NCI-H2196 (cell line): ENCODE results near the gene SH3GL2.

ENCODE experiments used
- DNase-seq: peaks from one replicate; lab custom pipeline; 2025; ENCODE audit not compliant: unreplicated experiment; lab: John Stamatoyannopoulos, UW

Gene SH3GL2

GRCh38 chr9:17802249-17802857 is 223.5 kb downstream of the SH3GL2 start:
- DNase-seq, result peak; percentile 37

DNA sequence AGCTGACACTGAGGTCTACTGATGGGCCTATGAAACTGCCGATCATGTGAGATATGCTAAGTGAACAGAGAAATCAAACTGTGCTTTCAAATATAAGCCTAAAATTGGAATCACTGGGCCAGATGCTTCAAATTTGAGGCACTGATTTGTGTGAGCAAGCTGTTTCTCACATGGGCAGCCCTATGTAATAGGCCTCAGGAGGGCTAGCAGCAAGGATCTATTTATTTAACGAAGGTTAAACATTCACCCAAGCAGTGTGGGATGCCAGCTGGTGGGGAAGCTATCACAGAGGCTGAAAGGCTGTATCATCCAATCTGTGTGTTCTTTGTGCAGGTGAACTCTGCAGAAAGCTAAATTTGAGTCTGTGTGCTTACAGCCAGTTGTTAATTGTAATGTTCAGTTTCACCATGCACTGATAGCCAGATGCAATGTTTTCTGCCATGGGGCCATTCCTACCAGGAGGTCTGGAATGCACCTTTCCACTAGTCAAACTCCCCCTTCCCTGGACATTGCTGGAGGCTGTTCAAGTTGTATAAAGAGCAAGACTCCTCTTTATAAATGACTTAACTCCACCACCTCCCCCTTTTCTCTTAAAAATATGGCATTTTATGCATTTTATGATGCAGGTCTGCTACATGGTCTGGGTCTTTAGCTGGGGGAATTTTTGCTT is 228.9 kb downstream of the SH3GL2 start:
- no peak for DNase-seq

DNA sequence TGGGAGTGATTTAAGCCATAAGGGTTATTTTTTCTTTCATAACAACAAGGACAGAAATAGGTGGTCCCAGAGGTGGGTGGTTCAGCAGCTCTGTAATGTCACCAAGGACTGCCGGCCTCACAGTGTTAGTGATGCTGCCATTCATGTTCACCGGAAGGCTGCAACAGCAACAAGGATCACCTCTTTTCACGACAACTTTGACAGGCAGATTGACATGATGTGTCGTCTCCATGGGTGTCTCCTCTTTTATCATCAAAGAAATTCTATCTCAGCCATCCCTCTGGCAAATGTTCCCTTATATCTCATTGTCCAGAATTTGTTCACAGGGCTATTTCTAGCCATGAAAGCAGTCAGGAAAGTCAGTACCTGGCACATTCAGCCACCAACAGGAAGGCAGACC is 231.5 kb downstream of the SH3GL2 start:
- DNase-seq, result no peak

DNA sequence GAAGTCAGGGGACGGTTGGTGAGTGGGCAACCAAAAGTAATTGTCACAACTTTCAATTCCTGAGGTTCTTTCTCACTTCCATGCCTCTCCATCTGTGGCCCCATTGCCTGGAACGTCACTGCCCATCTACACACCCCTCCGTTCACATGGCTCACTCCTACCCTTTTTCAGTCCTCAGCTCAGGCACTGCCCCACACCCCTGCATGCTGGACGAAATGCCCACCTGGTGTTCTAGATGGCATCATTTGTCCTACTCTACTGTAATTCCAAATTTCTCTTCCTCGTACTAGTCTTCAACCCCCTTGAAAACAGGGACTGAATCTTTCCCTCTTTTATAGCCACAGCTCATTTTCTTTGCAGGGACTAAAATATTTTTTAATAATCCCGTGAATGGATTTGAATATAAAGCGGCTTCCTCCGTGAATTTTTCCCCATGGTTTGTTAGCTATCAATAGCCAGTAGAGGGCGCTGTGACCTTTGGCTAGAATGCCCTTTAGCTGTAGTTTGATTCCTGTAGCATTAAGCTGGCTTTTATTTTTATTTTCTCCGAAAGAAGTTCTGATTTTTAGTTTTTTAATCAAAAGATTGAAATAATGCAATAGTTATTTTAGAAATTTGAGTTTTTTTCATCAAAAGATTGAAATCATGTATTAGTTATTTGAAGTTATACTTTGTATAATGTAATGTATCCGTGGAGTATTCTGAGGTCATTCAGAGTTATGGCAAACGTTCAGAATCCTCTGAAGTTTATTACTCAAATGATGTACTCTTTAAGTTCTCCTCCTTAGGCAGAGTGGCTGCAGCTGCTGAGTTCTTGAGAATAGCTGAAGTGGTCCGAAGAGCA is 232.1 kb downstream of the SH3GL2 start:
- peak; percentile 82 for DNase-seq

DNA sequence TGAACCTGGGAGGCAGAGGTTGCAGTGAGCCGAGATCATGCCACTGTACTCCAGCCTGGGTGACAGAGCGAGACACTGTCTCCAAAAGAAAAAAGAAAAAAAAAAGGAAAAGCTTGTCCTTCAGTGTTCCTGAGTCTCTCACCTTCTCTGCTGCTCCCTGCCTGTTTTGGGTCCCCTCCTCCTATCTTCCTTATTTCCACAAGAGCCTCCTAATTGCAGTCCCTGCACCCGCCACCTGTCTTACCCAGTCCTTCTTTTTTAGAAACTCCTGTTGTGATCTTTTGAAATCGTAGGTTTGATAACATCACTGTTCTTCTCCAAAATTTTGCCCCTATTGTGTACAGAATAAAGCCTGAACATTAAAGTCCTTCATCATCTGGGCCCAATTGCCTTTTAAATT is 234.9 kb downstream of the SH3GL2 start:
- DNase-seq, result no peak

GRCh38 chr9:17816431-17817027 is 237.7 kb downstream of the SH3GL2 start:
- no peak for DNase-seq

DNA sequence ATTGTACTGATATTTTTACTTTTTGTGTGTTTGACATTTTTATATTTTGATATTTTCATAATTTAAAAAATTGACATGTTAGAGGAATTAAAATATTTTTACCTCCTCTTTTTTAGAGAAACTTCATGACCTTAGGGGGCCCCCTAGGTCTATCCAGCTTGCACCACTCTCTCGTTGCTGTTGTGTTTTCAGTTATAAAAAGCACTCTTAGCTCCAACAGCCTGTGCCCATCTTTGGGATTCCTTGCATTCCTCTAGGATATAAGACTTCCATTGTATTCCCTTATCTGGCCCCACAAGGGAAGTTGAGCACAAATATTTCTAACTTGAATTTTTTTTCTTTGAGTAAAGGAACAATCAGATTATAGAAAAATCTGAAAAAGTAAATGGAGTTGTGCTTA is 245.3 kb downstream of the SH3GL2 start:
- no peak for DNase-seq

- no peak for DNase-seq
Observed at GRCh38 chr9:17824616-17825264, 245.9 kb downstream of the SH3GL2 start.

GRCh38 chr9:17825265-17825659 is 246.4 kb downstream of the SH3GL2 start:
- DNase-seq, result no peak

- DNase-seq, result no peak
Observed at GRCh38 chr9:17829064-17829463, 250.2 kb downstream of the SH3GL2 start.

DNA sequence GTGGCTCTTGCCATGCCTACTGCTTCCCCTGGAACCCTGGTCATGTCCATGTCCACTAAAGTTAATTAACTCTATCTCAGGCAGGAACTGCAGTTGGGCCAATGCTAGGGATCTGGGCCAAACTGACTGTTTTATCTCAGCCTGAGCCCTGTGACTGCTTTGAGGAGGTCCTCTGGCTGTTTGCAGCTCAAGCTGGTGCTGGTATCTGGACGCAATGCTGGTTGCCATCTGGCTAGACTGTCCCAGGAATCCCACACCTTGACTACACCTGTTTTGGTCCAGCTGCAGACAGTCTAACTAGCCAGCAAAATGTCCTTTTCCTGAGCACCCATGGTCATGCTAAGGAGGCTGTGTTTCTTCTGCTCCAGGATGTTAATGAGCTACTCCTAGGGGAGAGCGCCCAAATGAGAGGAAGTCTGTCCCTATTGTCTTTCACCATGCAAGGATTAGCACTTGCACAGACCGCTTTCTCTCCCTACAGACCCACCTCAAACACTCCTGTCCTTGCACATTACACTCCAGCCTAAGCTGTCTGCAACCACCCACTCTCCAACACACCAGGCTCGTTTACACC is 251.0 kb downstream of the SH3GL2 start:
- no peak for DNase-seq

- DNase-seq, result no peak
Observed at GRCh38 chr9:17832812-17833211, 253.9 kb downstream of the SH3GL2 start.

DNA sequence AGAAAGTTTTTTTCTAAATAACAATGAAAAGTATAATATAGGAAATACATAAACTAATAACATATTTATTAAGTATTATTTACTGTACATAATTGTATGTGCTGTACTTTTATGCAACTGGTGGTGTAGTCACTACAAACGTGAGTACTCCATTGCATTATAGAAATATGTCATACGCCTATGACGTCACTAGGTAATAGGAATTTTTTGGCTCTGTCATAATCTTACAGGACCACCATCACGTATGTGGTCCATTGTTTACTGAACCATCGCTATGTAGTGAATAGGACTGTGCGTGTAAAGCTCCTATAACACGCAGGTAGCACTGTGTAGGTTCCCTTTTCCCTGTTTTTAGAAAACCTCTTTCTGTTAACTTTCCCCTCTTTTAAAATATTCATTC is 255.0 kb downstream of the SH3GL2 start:
- DNase-seq, result no peak

- no peak for DNase-seq
Observed at GRCh38 chr9:17837965-17838364, 259.1 kb downstream of the SH3GL2 start.

- no peak for DNase-seq
Observed at GRCh38 chr9:17839776-17840175, 260.9 kb downstream of the SH3GL2 start.

- DNase-seq, result no peak
Observed at GRCh38 chr9:17843236-17843635, 264.4 kb downstream of the SH3GL2 start.
